ENCODE data around the gene HM13. TPM values are rescaled to one million over a fixed set of nuclear protein-coding genes. Genes with fewer than 3 reads are reported as not detected.
A peak's percentile ranks its signal among the peaks of the same experiment; 100 is the strongest.

Gene HM13
- total and polyA plus RNA-seq, 2 of the 13 experiments (the other 11 are each of a cell fraction or from before 2014, with no cell fraction given) = 118 to 243 TPM

GRCh38 chr20:31573555-31574321 lies 59.5 kb downstream of the HM13 start (continued):
- TF ChIP-seq CEBPB (IDR thresholded peaks at IDR 0.05; ENCODE audit: borderline replicate concordance, low read depth, low read length) (no peak), ZNF30 (CRISPR knock-in tag; IDR thresholded peaks at IDR 0.05) (no peak), FOXJ3 (CRISPR knock-in tag; IDR thresholded peaks at IDR 0.05; ENCODE audit: borderline replicate concordance) (no peak; the same call in 1 of the 2 replicates), CREM (IDR thresholded peaks at IDR 0.05) (no peak), CREM (CRISPR knock-in tag; IDR thresholded peaks at IDR 0.05) (no peak), ZNF878 (CRISPR knock-in tag; IDR thresholded peaks at IDR 0.05) (no peak), FOXC1 (CRISPR knock-in tag; IDR thresholded peaks at IDR 0.05; ENCODE audit: borderline replicate concordance) (no peak; the same call in 1 of the 2 replicates), ZNF616 (CRISPR knock-in tag; IDR thresholded peaks at IDR 0.05; ENCODE audit: low read depth) (no peak), ASH2L (IDR thresholded peaks at IDR 0.05; ENCODE audit: insufficient read length, low read depth, low read length) (peak; percentile 59), TARDBP (CRISPR knock-in tag; IDR thresholded peaks at IDR 0.05) (no peak), FOXA3 (CRISPR knock-in tag; IDR thresholded peaks at IDR 0.05) (0 out of 2 replicates have a peak, but pooled peaks have one; percentile 8), GLMP (CRISPR knock-in tag; IDR thresholded peaks at IDR 0.05; ENCODE audit: borderline replicate concordance) (no peak), ZNF777 (CRISPR knock-in tag; IDR thresholded peaks at IDR 0.05) (no peak), SRSF1 (optimal IDR thresholded peaks at IDR 0.05; ENCODE audit: low read depth, low read length) (no peak), FOSL1 (CRISPR knock-in tag; IDR thresholded peaks at IDR 0.05; ENCODE audit: borderline replicate concordance) (no peak), ATF2 (CRISPR knock-in tag; IDR thresholded peaks at IDR 0.05) (no peak), TBX2 (CRISPR knock-in tag; IDR thresholded peaks at IDR 0.05; ENCODE audit: borderline replicate concordance) (no peak), KMT2A (CRISPR knock-in tag; IDR thresholded peaks at IDR 0.05) (no peak; the same call in 1 of the 2 replicates), ZNF24 (IDR thresholded peaks at IDR 0.05) (no peak; the same call in 1 of the 2 replicates), RXRA (CRISPR knock-in tag; IDR thresholded peaks at IDR 0.05) (no peak), DDIT3 (CRISPR knock-in tag; IDR thresholded peaks at IDR 0.05) (no peak), IRF1 (CRISPR knock-in tag; IDR thresholded peaks at IDR 0.05; ENCODE audit: low read depth) (no peak), ZNF552 (CRISPR knock-in tag; IDR thresholded peaks at IDR 0.05; ENCODE audit: borderline replicate concordance) (no peak; the same call in 1 of the 2 replicates), TBL1XR1 (IDR thresholded peaks at IDR 0.05; ENCODE audit: borderline replicate concordance, low read length, partially characterized antibody) (no peak), KDM5B (CRISPR knock-in tag; IDR thresholded peaks at IDR 0.05; ENCODE audit: borderline replicate concordance) (peak; percentile 18), ZNF101 (CRISPR knock-in tag; IDR thresholded peaks at IDR 0.05; ENCODE audit: borderline replicate concordance, low read depth) (no peak; the same call in 1 of the 2 replicates)
- TF ChIP-seq, protein P1, sequence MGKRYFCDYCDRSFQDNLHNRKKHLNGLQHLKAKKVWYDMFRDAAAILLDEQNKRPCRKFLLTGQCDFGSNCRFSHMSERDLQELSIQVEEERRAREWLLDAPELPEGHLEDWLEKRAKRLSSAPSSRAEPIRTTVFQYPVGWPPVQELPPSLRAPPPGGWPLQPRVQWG (CRISPR knock-in tag; IDR thresholded peaks at IDR 0.05; ENCODE audit: borderline replicate concordance, low read depth) = no peak

Measured in HepG2 (cell line).